A673 (cell line): ENCODE results near the gene DCAF15. TPM values are rescaled to one million over a fixed set of nuclear protein-coding genes. Genes with fewer than 3 reads are reported as not detected.

ENCODE experiments used
- BruUV-seq: library from RNA; stranded (reverse); fragments of 400-500 nt; replicated peaks from 2 replicates; lab custom pipeline; 2021; lab: Mats Ljungman, UMichigan
- CTCF ChIA-PET: fragments of 300-600 bp; sonication (Branson Sonifier 250); formaldehyde crosslinking; loops from one replicate; lab custom pipeline; 2022; ENCODE audit warnings: antibody characterized with exemption; lab: Charles Lee
- POLR2A ChIA-PET: fragments of 300-600 bp; sonication (Branson Sonifier 250); formaldehyde crosslinking; loops from one replicate; lab custom pipeline; 2022; ENCODE audit warnings: antibody characterized with exemption; ENCODE audit not compliant: low non-redundant PET; lab: Charles Lee
- DNase-seq: peaks from one replicate; pipeline ENCODE4 v3.0.0-alpha.2; 2015; ENCODE audit warnings: low spot score
- H3K27ac ChIP-seq: fragments of 200-600 bp; sonication (generic); 2 replicates; pipeline ENCODE4 v1.5.1; 2016; ENCODE audit warnings: mixed run types, low read depth, mild to moderate bottlenecking, mixed read lengths, antibody characterized with exemption, low read length; ENCODE audit not compliant: poor library complexity, severe bottlenecking
- H3K27me3 ChIP-seq: fragments of 200-600 bp; sonication (generic); replicated peaks from 2 replicates; pipeline ENCODE4 v1.6.1; 2017; ENCODE audit warnings: mixed run types, low read depth, mild to moderate bottlenecking, mixed read lengths, antibody characterized with exemption, low read length; ENCODE audit not compliant: insufficient read depth, poor library complexity
- H3K36me3 ChIP-seq: fragments of 200-600 bp; sonication (generic); 2 replicates; pipeline ENCODE4 v1.6.1; 2016; ENCODE audit warnings: mixed run types, mild to moderate bottlenecking, mixed read lengths, antibody characterized with exemption, low read length; ENCODE audit not compliant: insufficient read depth, poor library complexity, severe bottlenecking
- H3K4me1 ChIP-seq: fragments of 200-600 bp; sonication (generic); 2 replicates; pipeline ENCODE4 v1.6.1; 2017; ENCODE audit warnings: mixed run types, mild to moderate bottlenecking, mixed read lengths, antibody characterized with exemption, low read length; ENCODE audit not compliant: insufficient read depth, poor library complexity, severe bottlenecking
- H3K4me3 ChIP-seq: fragments of 200-600 bp; sonication (generic); 2 replicates; pipeline ENCODE4 v1.5.1; 2016; ENCODE audit warnings: low read depth, mixed run types, mild to moderate bottlenecking, mixed read lengths, low read length; ENCODE audit not compliant: poor library complexity, severe bottlenecking
- H3K9me3 ChIP-seq: fragments of 200-600 bp; sonication (generic); 2 replicates; pipeline ENCODE4 v1.6.1; 2016; ENCODE audit warnings: mixed run types, low read depth, mild to moderate bottlenecking, mixed read lengths, antibody characterized with exemption, low read length; ENCODE audit not compliant: poor library complexity, severe bottlenecking
- EZH2 ChIP-seq: fragments of 200-600 bp; sonication (generic); IDR thresholded peaks from 2 replicates; pipeline ENCODE4 v1.6.1; 2017; ENCODE audit warnings: borderline replicate concordance, low read depth, mild to moderate bottlenecking, mixed read lengths, antibody characterized with exemption, low read length; ENCODE audit not compliant: poor library complexity, severe bottlenecking
- intact Hi-C: fragments of 100-400 bp; cut with micrococcal nuclease; formaldehyde crosslinking; loops from one replicate; pipeline ENCODE4 v1.10.0; 2022; ENCODE audit not compliant: unreplicated experiment
- total RNA-seq: library from RNA; stranded (reverse); gene quantifications from 2 replicates; pipeline ENCODE4 v1.2.3, GENCODE V29; 2021
- TF ChIP-seq, protein P1 (sequence below): fragments of 300-800, 200-600 bp; sonication (generic); conservative IDR thresholded peaks from 2 replicates; pipeline ENCODE4 v1.5.1; 2017; ENCODE audit warnings: low read depth, mild to moderate bottlenecking, antibody characterized with exemption, low read length, moderate library complexity, mixed read lengths

DCAF15 gene
- total RNA-seq, 1 experiment from 2014 or later, result 65.4 TPM

DNA sequence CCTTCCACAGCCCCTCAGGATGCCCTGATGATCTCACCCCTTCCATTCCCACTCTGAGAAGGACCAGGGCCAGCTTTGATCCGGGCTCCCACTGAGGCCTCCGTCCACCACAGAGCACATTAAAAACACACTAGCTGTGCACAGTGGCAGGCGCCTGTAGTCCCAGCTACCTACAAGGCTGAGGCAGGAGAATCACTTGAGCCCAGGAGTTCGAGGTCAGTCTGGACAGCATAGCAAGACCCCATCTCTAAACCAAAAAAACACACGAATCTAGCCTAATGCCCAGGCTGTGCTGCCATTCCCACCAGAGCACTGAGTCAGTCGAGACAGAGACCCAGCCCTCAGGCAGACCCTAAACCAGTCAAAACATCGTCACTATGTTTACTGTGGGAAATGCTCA, 39.7 kb downstream of the DCAF15 start:
- Histone ChIP-seq H3K27me3 (no peaks in the 10 kb centered on the region), H3K9me3 (no peaks in the 10 kb centered on the region), H3K27ac (no peak overlapping the region), H3K36me3 (peaks cover 6% of the 10 kb centered on the region), H3K4me1 (peaks cover 4% of the 10 kb centered on the region), H3K4me3 (no peak overlapping the region)
- no TSS peak for BruUV-seq
- TF ChIP-seq, protein P1, sequence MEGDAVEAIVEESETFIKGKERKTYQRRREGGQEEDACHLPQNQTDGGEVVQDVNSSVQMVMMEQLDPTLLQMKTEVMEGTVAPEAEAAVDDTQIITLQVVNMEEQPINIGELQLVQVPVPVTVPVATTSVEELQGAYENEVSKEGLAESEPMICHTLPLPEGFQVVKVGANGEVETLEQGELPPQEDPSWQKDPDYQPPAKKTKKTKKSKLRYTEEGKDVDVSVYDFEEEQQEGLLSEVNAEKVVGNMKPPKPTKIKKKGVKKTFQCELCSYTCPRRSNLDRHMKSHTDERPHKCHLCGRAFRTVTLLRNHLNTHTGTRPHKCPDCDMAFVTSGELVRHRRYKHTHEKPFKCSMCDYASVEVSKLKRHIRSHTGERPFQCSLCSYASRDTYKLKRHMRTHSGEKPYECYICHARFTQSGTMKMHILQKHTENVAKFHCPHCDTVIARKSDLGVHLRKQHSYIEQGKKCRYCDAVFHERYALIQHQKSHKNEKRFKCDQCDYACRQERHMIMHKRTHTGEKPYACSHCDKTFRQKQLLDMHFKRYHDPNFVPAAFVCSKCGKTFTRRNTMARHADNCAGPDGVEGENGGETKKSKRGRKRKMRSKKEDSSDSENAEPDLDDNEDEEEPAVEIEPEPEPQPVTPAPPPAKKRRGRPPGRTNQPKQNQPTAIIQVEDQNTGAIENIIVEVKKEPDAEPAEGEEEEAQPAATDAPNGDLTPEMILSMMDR, result no peak
- no peak for TF ChIP-seq EZH2
- intact Hi-C loops, result no loop called here
- no peak for DNase-seq
- ChIA-PET POLR2A (no interaction called here), CTCF (no interaction called here)

DNA sequence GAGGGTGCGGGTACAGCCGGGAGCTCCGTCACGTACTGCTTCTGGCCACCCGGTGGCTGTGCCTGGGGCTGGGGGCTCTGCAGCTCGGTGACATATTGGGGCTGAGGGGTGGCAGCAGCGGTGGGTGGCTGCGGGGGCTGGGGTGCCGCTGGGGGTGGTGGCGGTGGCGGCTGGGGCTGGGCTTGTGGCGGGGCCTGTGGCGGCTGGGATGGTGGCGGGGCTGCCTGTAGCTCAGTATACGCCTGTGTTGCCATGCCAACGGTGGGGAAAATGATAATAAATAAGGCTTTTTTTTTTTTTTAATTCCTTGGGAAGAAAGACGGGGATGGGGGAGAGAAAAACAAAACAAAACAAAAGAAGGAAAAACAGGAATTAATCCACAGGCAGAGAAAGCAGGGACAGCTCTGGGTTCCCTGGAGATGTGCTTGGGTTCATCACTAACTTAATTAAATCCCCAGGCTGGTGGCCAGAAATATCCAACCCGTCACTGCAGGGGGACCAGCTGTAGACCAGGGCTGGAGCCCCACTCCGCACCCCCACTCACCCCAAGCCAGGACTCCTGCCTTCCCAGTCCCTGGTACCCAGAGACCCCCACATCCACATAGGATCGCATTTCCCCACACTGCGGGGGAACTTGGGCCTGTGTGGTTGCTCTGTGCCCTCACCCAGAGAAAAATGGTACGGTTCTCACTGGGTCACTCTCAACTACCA, 41.4 kb downstream of the DCAF15 start:
- BruUV-seq, result no TSS peak
- Histone ChIP-seq H3K4me1 (no peaks in the 10 kb centered on the region), H3K27me3 (no peaks in the 10 kb centered on the region), H3K27ac (no peak overlapping the region), H3K4me3 (no peak overlapping the region), H3K9me3 (peaks cover under 1% of the 10 kb centered on the region), H3K36me3 (peaks cover 6% of the 10 kb centered on the region)
- intact Hi-C loops, result no loop called here
- POLR2A ChIA-PET, result interaction anchor here (0.6 to 0.7 kb wide), 2 partner anchors 40 to 259 kb away, joined by 3 to 4 read pairs; no protein-coding TSS in a partner anchor
- CTCF ChIA-PET, result no interaction called here
- TF ChIP-seq EZH2, result no peak
- TF ChIP-seq, protein P1, result no peak
- no peak for DNase-seq

DNA sequence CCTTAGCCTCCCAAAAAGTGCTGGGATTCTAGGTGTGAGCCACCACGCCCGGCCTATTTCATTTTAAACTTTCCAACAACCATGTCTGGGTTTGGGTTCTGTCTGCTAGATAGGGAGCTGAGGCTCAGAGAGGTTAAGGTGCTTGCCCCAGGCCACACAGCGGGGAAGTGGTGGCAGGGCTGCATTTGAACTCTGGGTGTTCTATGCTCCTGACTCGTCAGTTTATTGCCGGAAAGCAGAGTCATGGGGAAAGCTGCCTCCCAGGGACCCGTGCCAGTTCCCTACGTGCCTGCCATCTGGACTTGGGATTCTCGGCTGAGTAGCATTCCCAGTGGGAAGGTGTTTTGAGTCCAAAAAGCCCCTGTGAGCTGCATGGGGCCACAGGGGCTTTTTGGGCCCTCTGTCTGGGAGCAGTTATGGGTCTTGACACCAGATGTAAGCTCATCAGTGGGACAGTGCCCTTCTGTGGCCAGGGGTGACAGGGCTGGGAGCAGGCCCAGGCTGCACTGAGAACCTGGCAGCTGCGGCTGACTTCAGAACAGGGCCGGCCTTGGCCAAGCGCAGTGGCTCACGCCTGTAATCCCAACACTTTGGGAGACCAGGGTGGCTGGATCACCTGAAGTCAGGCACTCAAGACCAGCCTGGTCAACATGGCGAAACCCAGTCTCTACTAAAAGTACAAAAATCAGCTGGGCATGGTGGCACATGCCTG, 42.9 kb downstream of the DCAF15 start:
- intact Hi-C loops, result no loop called here
- Histone ChIP-seq H3K4me1 (no peaks in the 10 kb centered on the region), H3K4me3 (no peak overlapping the region), H3K27ac (no peak overlapping the region), H3K27me3 (no peaks in the 10 kb centered on the region), H3K36me3 (peaks cover 11% of the 10 kb centered on the region), H3K9me3 (peaks cover 6% of the 10 kb centered on the region)
- ChIA-PET POLR2A (no interaction called here), CTCF (no interaction called here)
- BruUV-seq, result no TSS peak
- no peak for DNase-seq
- no peak for TF ChIP-seq EZH2
- TF ChIP-seq, protein P1, result no peak
